ENCODE results near the gene SPRY1.

Gene SPRY1

GRCh38 chr4:123449362-123449761, 52.8 kb downstream of the SPRY1 start:
- no peak for DNase-seq

GRCh38 chr4:123449780-123450179, 53.2 kb downstream of the SPRY1 start:
- DNase-seq, result no peak

GRCh38 chr4:123450393-123450792, 53.8 kb downstream of the SPRY1 start:
- DNase-seq, result no peak

GRCh38 chr4:123452616-123453015, 56.0 kb downstream of the SPRY1 start:
- no peak for DNase-seq

GRCh38 chr4:123453061-123453680, 56.6 kb downstream of the SPRY1 start:
- DNase-seq, result no peak

Measured in T1000 (cell line).